ENCODE data around the gene TSPAN18.

GRCh38 chr11:44754876-44755555 is 28.3 kb downstream of the TSPAN18 start:
- TF ChIP-seq CTCF (IDR thresholded peaks at IDR 0.05 in 4 of 5, conservative IDR thresholded peaks at IDR 0.05 in 1 of 5) (no peak), POLR2A (IDR thresholded peaks at IDR 0.05) (no peak)

Data from gastrocnemius medialis (tissue), 4 donors.